Large intestine (tissue), 3 donors: ENCODE results near the gene MYO1A. TPM values are rescaled to one million over a fixed set of nuclear protein-coding genes. Genes with fewer than 3 reads are reported as not detected.
"Not testable (repeated sequence)": the region's sequence is repeated elsewhere in the genome, so short reads cannot be mapped to it uniquely, and the experiment has no call there.

ENCODE experiments used
- DNase-seq, 2 donors: peaks; one replicate each; pipeline versions ENCODE4 v3.0.0 to v3.0.0-alpha.2; 2013
- H3K27ac ChIP-seq: one replicate; pipeline ENCODE4 v1.5.1; 2013; ENCODE audit warnings: low read length
- H3K27me3 ChIP-seq: 2 replicates; pipeline ENCODE4 v1.6.1; 2013; ENCODE audit warnings: low read length; ENCODE audit not compliant: control insufficient read depth, insufficient read depth
- H3K36me3 ChIP-seq: 2 replicates; pipeline ENCODE4 v1.6.1; 2013; ENCODE audit warnings: low read length; ENCODE audit not compliant: control insufficient read depth, insufficient read depth
- H3K4me1 ChIP-seq: one replicate; pipeline ENCODE4 v1.6.1; 2013; ENCODE audit warnings: low read length; ENCODE audit not compliant: control insufficient read depth, insufficient read depth
- H3K4me3 ChIP-seq: one replicate; pipeline ENCODE4 v1.5.1; 2013; ENCODE audit warnings: low read length
- H3K9me3 ChIP-seq: one replicate; pipeline ENCODE4 v1.6.1; 2013; ENCODE audit warnings: mild to moderate bottlenecking, low read depth, low read length, moderate library complexity; ENCODE audit not compliant: control insufficient read depth
- WGBS: methylation state at CpG from one replicate; pipeline ENCODE4 v1.1.5; 2013; ENCODE audit warnings: low lambda C conversion rate; ENCODE audit not compliant: insufficient coverage; 5-methylcytosine and 5-hydroxymethylcytosine counted together
- polyA plus RNA-seq: library from polyadenylated mRNA; unstranded; fragments of 120-200 nt; gene quantifications from one replicate; pipeline ENCODE4 v1.2.1, GENCODE V29; 2013

MYO1A gene
- polyA plus RNA-seq, 1 donor = 385 TPM

GRCh38 chr12:57019983-57020719 is 29.8 kb downstream of the MYO1A start:
- Histone ChIP-seq H3K36me3 (no peaks in the 10 kb centered on the region), H3K4me1 (no peaks in the 10 kb centered on the region), H3K4me3 (no peak overlapping the region), H3K27me3 (no peaks in the 10 kb centered on the region), H3K9me3 (no peaks in the 10 kb centered on the region), H3K27ac (no peak overlapping the region)
- DNase-seq = no peak
- WGBS = 80% methylated on average over 1 of the region's 9 CpGs

GRCh38 chr12:57018906-57019305 is 31.0 kb downstream of the MYO1A start:
- H3K27ac ChIP-seq = no peak overlapping the region

GRCh38 chr12:57018353-57018752 is 31.6 kb downstream of the MYO1A start:
- H3K27ac ChIP-seq = not testable (repeated sequence)
- WGBS = 100% methylated on average over 1 of the region's 5 CpGs

More at GRCh38 chr12:57018906-57019305, 31.0 kb downstream of the MYO1A start:
- no peaks in the 10 kb centered on the region for H3K9me3 ChIP-seq
- no peaks in the 10 kb centered on the region for H3K36me3 ChIP-seq
- no peaks in the 10 kb centered on the region for H3K4me1 ChIP-seq
- 86% methylated on average over 1 of the region's 1 CpG for WGBS
- H3K27me3 ChIP-seq = no peaks in the 10 kb centered on the region
- DNase-seq = no peak
- H3K4me3 ChIP-seq = no peak overlapping the region

DNA sequence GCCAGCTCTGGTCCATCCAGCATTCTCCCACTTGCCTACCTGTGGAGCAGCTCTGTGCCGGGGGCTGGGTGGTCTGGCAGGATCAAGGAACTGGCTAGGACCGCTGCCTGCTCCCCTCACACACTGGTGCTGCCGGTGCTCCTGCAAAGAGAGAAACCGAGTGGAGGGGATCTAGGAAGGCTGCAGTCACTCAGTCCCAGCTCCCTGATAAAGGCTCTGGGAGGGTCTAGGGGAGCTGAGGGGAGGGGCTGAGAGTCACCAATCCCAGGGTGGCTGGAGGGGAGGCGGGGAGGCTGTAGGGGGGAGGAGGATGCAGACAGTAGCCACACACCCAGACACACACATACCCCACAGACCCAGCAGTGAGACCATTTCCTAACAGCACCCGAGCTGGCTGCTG is 33.6 kb downstream of the MYO1A start, which contains the start of gene TAC3:
TSS of gene TAC3 (minus strand) at position 182 of the 400 bp plus-strand sequence. CDS start 732 bp downstream, outside the sequence.
- Histone ChIP-seq H3K27ac (no peak within 1 kb of the TSS), H3K27me3 (peaks cover 2% of the 10 kb centered on the region), H3K4me1 (no peaks in the 10 kb centered on the region), H3K9me3 (no peaks in the 10 kb centered on the region), H3K4me3 (no peak within 1 kb of the TSS), H3K36me3 (no peaks in the 10 kb centered on the region)
- DNase-seq = no peak
- 0% methylated on average over 1 of the region's 6 CpGs for WGBS

More at GRCh38 chr12:57018353-57018752, 31.6 kb downstream of the MYO1A start:
- H3K36me3 ChIP-seq, DNase-seq, H3K4me3 ChIP-seq, H3K27me3 ChIP-seq, H3K9me3 ChIP-seq, H3K4me1 ChIP-seq: not testable (repeated sequence)

GRCh38 chr12:57012600-57013465 is 37.1 kb downstream of the MYO1A start:
- Histone ChIP-seq H3K4me3 (no peak overlapping the region), H3K9me3 (no peaks in the 10 kb centered on the region), H3K36me3 (no peaks in the 10 kb centered on the region), H3K4me1 (peaks cover 10% of the 10 kb centered on the region), H3K27ac (no peak overlapping the region), H3K27me3 (peaks cover 2% of the 10 kb centered on the region)
- no peak for DNase-seq
- WGBS = no CpG with 5 or more reads among the region's 7 CpGs

DNA sequence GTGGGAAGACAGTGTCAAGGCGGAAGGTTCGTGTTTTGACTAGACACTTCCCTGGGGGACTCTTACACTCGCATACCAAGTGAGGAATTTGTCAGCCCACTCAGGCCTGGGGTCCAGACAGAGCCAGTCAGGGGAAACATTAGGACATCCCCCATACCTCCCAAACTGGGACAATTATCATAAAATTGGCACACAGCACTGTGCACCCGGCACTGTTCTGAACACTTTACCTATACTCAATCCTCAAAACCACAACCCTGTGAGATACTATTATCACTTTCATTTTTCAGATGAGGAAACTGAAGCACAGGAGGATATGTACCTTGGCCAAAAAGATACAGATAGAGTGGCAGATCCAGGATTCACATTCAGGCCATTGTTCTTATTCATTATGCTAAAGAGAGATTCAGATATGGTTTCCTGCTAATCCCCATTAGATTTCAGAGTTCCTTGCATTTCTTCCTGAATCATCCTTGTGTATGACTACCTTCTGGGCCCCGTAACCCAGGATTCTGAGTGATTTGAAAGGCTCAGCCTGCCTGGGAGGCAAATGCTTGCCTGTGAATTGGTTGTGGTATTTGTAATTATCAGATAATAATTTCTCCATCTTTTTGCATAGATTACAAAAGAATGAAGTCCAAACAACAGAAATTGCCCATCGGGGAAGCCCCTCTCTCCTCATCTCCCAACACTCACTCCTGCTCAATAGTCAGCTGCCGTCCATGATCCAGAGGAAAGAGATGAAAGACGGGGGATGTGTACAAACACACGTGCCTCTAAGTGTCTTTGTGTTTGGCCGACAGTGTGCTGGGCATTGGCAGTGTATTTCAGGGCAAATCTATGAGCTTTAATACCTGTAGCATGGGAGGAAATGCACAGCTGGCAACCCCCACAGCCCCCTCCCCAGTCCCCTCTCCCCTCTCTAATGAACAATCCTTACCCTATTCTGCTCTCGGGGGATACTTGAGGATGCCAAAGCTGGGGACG is 38.2 kb downstream of the MYO1A start:
- WGBS = no CpG with 5 or more reads among the region's 12 CpGs
- Histone ChIP-seq H3K4me3 (no peak overlapping the region), H3K27ac (no peak overlapping the region), H3K4me1 (peaks cover 12% of the 10 kb centered on the region), H3K27me3 (peaks cover 2% of the 10 kb centered on the region), H3K36me3 (no peaks in the 10 kb centered on the region), H3K9me3 (no peaks in the 10 kb centered on the region)
- DNase-seq = no peak

GRCh38 chr12:57010627-57011247 is 39.2 kb downstream of the MYO1A start:
- Histone ChIP-seq H3K27ac (no peak overlapping the region), H3K4me3 (no peak overlapping the region), H3K27me3 (peaks cover 2% of the 10 kb centered on the region), H3K9me3 (no peaks in the 10 kb centered on the region), H3K4me1 (peaks cover 15% of the 10 kb centered on the region), H3K36me3 (no peaks in the 10 kb centered on the region)
- no CpG with 5 or more reads among the region's 4 CpGs for WGBS
- no peak for DNase-seq

DNA sequence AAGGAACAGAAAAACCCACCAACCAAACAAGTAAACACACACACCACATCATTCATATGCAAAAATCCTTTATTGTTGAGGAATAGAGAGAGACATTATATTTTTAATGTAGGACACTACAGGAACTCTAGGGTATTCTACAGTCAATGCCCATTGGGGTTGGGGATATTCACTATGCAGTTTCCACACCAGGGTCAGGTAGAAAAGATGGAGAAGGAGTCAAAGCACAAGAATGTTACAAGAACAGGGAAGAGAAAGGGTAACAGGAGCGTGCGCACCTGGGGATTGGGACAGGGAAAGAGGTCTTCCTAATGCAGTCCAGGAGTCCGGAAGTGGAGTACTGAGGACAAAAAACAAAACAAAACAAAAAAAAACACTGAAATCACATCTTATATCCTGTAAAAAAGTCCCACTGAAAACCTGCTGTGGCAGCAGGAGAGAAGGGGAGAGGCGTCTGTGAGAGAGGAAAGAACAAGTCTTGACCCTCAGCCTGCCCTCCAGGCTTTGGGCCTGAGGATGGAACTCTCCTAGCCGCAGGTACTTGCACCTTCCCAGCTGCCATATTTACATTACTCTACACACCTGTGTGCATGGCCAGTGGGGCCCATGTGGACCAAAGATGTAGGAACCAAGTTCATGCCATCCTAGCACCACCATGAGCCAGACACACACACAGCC is 39.8 kb downstream of the MYO1A start:
- no peaks in the 10 kb centered on the region for H3K36me3 ChIP-seq
- H3K27ac ChIP-seq = no peak overlapping the region
- H3K4me3 ChIP-seq = no peak overlapping the region
- no CpG with 5 or more reads among the region's 5 CpGs for WGBS
- peaks cover 17% of the 10 kb centered on the region for H3K4me1 ChIP-seq
- no peak for DNase-seq
- peaks cover 2% of the 10 kb centered on the region for H3K27me3 ChIP-seq
- no peaks in the 10 kb centered on the region for H3K9me3 ChIP-seq

DNA sequence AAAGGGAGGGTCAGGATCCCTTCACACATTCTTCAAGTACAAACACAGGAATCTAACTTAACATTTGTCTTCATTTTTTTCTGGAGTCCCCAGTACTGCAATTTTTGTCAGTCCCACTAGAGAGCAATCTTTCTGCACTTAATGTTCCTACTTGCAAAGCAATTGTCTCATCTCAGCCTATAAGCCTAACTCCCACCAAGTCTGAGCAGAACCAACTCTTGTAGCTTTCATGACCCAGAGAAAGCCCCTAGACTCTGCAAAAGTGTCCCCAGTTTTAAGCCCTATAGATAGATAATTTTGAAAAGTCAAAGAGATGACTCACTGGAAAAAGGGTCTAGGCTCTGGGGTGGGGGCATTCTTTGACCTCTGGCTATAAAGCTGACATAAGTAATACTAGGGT is 41.8 kb downstream of the MYO1A start:
- Histone ChIP-seq H3K4me1 (peaks cover 21% of the 10 kb centered on the region), H3K27ac (no peak overlapping the region), H3K9me3 (no peaks in the 10 kb centered on the region), H3K36me3 (peaks cover 16% of the 10 kb centered on the region), H3K4me3 (no peak overlapping the region), H3K27me3 (no peaks in the 10 kb centered on the region)
- DNase-seq = peak in 1 of 2 donors; percentile 61
